Caco-2 (cell line): Measurements from ENCODE around the gene SPINK1. TPM values are rescaled to one million over a fixed set of nuclear protein-coding genes. Genes with fewer than 3 reads are reported as not detected.

Experiments
- BruUV-seq: library from RNA; stranded (reverse); fragments of 400-500 nt; replicated peaks from 2 replicates; lab custom pipeline; 2021; lab: Mats Ljungman, UMichigan
- CTCF ChIA-PET: fragments of 300-600 bp; sonication (Branson Sonifier 250); formaldehyde crosslinking; loops from one replicate; lab custom pipeline; 2022; ENCODE audit warnings: antibody characterized with exemption; lab: Charles Lee
- POLR2A ChIA-PET: fragments of 300-600 bp; sonication (Branson Sonifier 250); formaldehyde crosslinking; loops from one replicate; lab custom pipeline; 2022; ENCODE audit warnings: antibody characterized with exemption; lab: Charles Lee
- DNase-seq, 2 experiments: peaks; one replicate each; pipeline versions ENCODE4 v3.0.0 to v3.0.0-alpha.2; 2020 to 2022
- H3K27me3 ChIP-seq: replicated peaks from 2 replicates; pipeline ENCODE4 v1.6.0; 2011; ENCODE audit warnings: low read length; ENCODE audit not compliant: control insufficient read depth, insufficient read depth
- H3K36me3 ChIP-seq: 2 replicates; pipeline ENCODE4 v1.5.1; 2011; ENCODE audit warnings: low read length; ENCODE audit not compliant: control insufficient read depth, insufficient read depth
- H3K4me1 ChIP-seq: fragments of 250-450 bp; sonication (Bioruptor Pico); 2 replicates; pipeline ENCODE4 v1.5.1; 2020; ENCODE audit warnings: mild to moderate bottlenecking
- H3K4me3 ChIP-seq: 2 replicates; pipeline ENCODE4 v1.5.1; 2011; ENCODE audit warnings: low read depth, mild to moderate bottlenecking, control low read depth, low read length
- H3K9me3 ChIP-seq: fragments of 250-450 bp; sonication (Bioruptor Pico); 2 replicates; pipeline ENCODE4 v1.5.1; 2020; ENCODE audit warnings: mild to moderate bottlenecking, moderate library complexity
- H3K27ac Mint-ChIP-seq: one replicate; pipeline ENCODE4 v1.8.0; 2022; ENCODE audit warnings: mixed read lengths; ENCODE audit not compliant: unreplicated experiment
- H3K27me3 Mint-ChIP-seq: one replicate; pipeline ENCODE4 v1.8.0; 2022; ENCODE audit warnings: mixed read lengths; ENCODE audit not compliant: insufficient read depth, unreplicated experiment
- H3K36me3 Mint-ChIP-seq: one replicate; pipeline ENCODE4 v1.8.0; 2022; ENCODE audit warnings: mild to moderate bottlenecking, mixed read lengths; ENCODE audit not compliant: insufficient read depth, unreplicated experiment
- H3K4me1 Mint-ChIP-seq: one replicate; pipeline ENCODE4 v1.8.0; 2022; ENCODE audit warnings: low read depth, mixed read lengths; ENCODE audit not compliant: unreplicated experiment
- H3K4me3 Mint-ChIP-seq: one replicate; pipeline ENCODE4 v1.8.0; 2022; ENCODE audit warnings: mild to moderate bottlenecking, moderate library complexity, mixed read lengths; ENCODE audit not compliant: unreplicated experiment
- H3K9me3 Mint-ChIP-seq: one replicate; pipeline ENCODE4 v1.8.0; 2022; ENCODE audit warnings: mixed read lengths; ENCODE audit not compliant: unreplicated experiment
- CTCF ChIP-seq, 2 experiments: fragments of 200-600 bp in 1 of 2; IDR thresholded peaks; 1 replicate in 1 of 2; 2 replicates in 1 of 2; pipeline versions ENCODE4 v1.5.1 to v1.8.0; 2011 to 2022; ENCODE audit warnings: antibody characterized with exemption in 1 of 2, control low read depth in 1 of 2, inconsistent platforms in 1 of 2, low read depth in 1 of 2, low read length in 1 of 2, mild to moderate bottlenecking in 1 of 2, moderate library complexity in 1 of 2; ENCODE audit not compliant: insufficient read depth in 1 of 2, severe bottlenecking in 1 of 2, unreplicated experiment in 1 of 2
- intact Hi-C: fragments of 100-400 bp; cut with micrococcal nuclease; formaldehyde crosslinking; loops from one replicate; pipeline ENCODE4 v1.10.0; 2022; ENCODE audit not compliant: unreplicated experiment
- total RNA-seq: library from RNA; stranded (reverse); gene quantifications from 2 replicates; pipeline ENCODE4 v1.2.3, GENCODE V29; 2022

The SPINK1 gene
- total RNA-seq, 1 experiment from 2014 or later = 1,916 TPM

- H3K27ac Mint-ChIP-seq = no peak within 1 kb of the TSS
- DNase-seq = no peak
- Histone ChIP-seq H3K4me1 (peaks cover 5% of the 10 kb centered on the region; the same call in 1 of the 2 replicates), H3K4me3 (no peak within 1 kb of the TSS), H3K9me3 (no peaks in the 10 kb centered on the region), H3K36me3 (no peaks in the 10 kb centered on the region), H3K27me3 (no peaks in the 10 kb centered on the region)
- no peak within 1 kb of the TSS for H3K4me3 Mint-ChIP-seq
- no peaks in the 10 kb centered on the region for H3K27me3 Mint-ChIP-seq
- peaks cover 7% of the 10 kb centered on the region for H3K4me1 Mint-ChIP-seq
- CTCF ChIA-PET = no interaction called here
- H3K9me3 Mint-ChIP-seq = peaks cover 6% of the 10 kb centered on the region
- BruUV-seq = no TSS peak
- POLR2A ChIA-PET = no interaction called here
- no peaks in the 10 kb centered on the region for H3K36me3 Mint-ChIP-seq
- intact Hi-C loops = no loop called here
- TF ChIP-seq CTCF (IDR thresholded peaks at IDR 0.05; ENCODE audit: insufficient read depth in 1 of 2, low read depth in 1 of 2, low read length in 1 of 2, severe bottlenecking in 1 of 2, unreplicated experiment in 1 of 2) = no peak
These were observed 46.7 kb upstream of the SPINK1 start, which contains the start of gene SCGB3A2 for GRCh38 chr5:147878066-147878759. SCGB3A2 (plus strand) TSS chr5:147878711; CDS start chr5:147878804, 93 bp downstream.

- Mint-ChIP-seq H3K4me1 (no peaks in the 10 kb centered on the region), H3K27ac (no peak overlapping the region), H3K27me3 (no peaks in the 10 kb centered on the region), H3K36me3 (no peaks in the 10 kb centered on the region), H3K9me3 (peaks cover 6% of the 10 kb centered on the region), H3K4me3 (no peak overlapping the region)
- no TSS peak for BruUV-seq
- CTCF ChIA-PET = interaction anchor here (0.6 kb wide), 1 partner anchor 48 kb away, joined by 3 read pairs; no protein-coding TSS in a partner anchor
- H3K36me3 ChIP-seq = no peaks in the 10 kb centered on the region
- no peak for DNase-seq
- H3K4me1 ChIP-seq = no peaks in the 10 kb centered on the region
- POLR2A ChIA-PET = no interaction called here
- no peak overlapping the region for H3K4me3 ChIP-seq
- intact Hi-C loops = no loop called here
- H3K9me3 ChIP-seq = no peaks in the 10 kb centered on the region
- no peak for TF ChIP-seq CTCF (IDR thresholded peaks at IDR 0.05; ENCODE audit: insufficient read depth in 1 of 2, low read depth in 1 of 2, low read length in 1 of 2, severe bottlenecking in 1 of 2, unreplicated experiment in 1 of 2)
- H3K27me3 ChIP-seq = no peaks in the 10 kb centered on the region
These were observed 45.2 kb upstream of the SPINK1 start for GRCh38 chr5:147876626-147877025.

- no peaks in the 10 kb centered on the region for H3K4me1 Mint-ChIP-seq
- TF ChIP-seq CTCF (IDR thresholded peaks at IDR 0.05; ENCODE audit: insufficient read depth in 1 of 2, low read depth in 1 of 2, low read length in 1 of 2, severe bottlenecking in 1 of 2, unreplicated experiment in 1 of 2) = no peak
- H3K27ac Mint-ChIP-seq = no peak overlapping the region
- Histone ChIP-seq H3K4me1 (no peaks in the 10 kb centered on the region), H3K36me3 (no peaks in the 10 kb centered on the region), H3K9me3 (no peaks in the 10 kb centered on the region), H3K4me3 (no peak overlapping the region), H3K27me3 (no peaks in the 10 kb centered on the region)
- CTCF ChIA-PET = interaction anchor here (0.6 kb wide), 1 partner anchor 48 kb away, joined by 3 read pairs; no protein-coding TSS in a partner anchor
- H3K27me3 Mint-ChIP-seq = no peaks in the 10 kb centered on the region
- no TSS peak for BruUV-seq
- peaks cover 6% of the 10 kb centered on the region for H3K9me3 Mint-ChIP-seq
- H3K4me3 Mint-ChIP-seq = no peak overlapping the region
- no peak for DNase-seq
- intact Hi-C loops = no loop called here
- H3K36me3 Mint-ChIP-seq = no peaks in the 10 kb centered on the region
- POLR2A ChIA-PET = no interaction called here
These were observed 44.7 kb upstream of the SPINK1 start for GRCh38 chr5:147876141-147876540.
